GM03348 (cell line): ENCODE results near the gene NRARP.
A peak's percentile ranks its signal among the peaks of the same experiment; 100 is the strongest.
"Not testable (repeated sequence)": the region's sequence is repeated elsewhere in the genome, so short reads cannot be mapped to it uniquely, and the experiment has no call there.

ENCODE experiments used
- DNase-seq: peaks from one replicate; pipeline ENCODE4 v3.0.0; 2012; ENCODE audit warnings: low spot score

NRARP gene

GRCh38 chr9:137302118-137302448 is at the start of gene NRARP:
Gene NRARP, minus strand, starts transcription at chr9:137302271. Its CDS starts 343 bp downstream, at chr9:137301928.
- peak; percentile 95 for DNase-seq

- DNase-seq = no peak
Observed at GRCh38 chr9:137350696-137351584, 48.9 kb upstream of the NRARP start.

- DNase-seq = no peak
Observed at GRCh38 chr9:137349471-137350033, 47.5 kb upstream of the NRARP start.

GRCh38 chr9:137348769-137349470 is 46.8 kb upstream of the NRARP start:
- no peak for DNase-seq

GRCh38 chr9:137347928-137348327 is 45.9 kb upstream of the NRARP start:
- no peak for DNase-seq

- DNase-seq = no peak
Observed at GRCh38 chr9:137342482-137342881, 40.4 kb upstream of the NRARP start.

GRCh38 chr9:137341227-137341626 is 39.2 kb upstream of the NRARP start:
- no peak for DNase-seq

GRCh38 chr9:137339908-137340462 is 37.9 kb upstream of the NRARP start:
- DNase-seq = not testable (repeated sequence)

- no peak for DNase-seq
Observed at GRCh38 chr9:137339045-137339907, 37.2 kb upstream of the NRARP start.

- DNase-seq = no peak
Observed at GRCh38 chr9:137336735-137337134, 34.7 kb upstream of the NRARP start.

GRCh38 chr9:137333016-137333671 is 31.1 kb upstream of the NRARP start:
- no peak for DNase-seq

GRCh38 chr9:137331929-137332328 is 29.9 kb upstream of the NRARP start:
- no peak for DNase-seq

GRCh38 chr9:137330689-137331088 is 28.6 kb upstream of the NRARP start:
- DNase-seq = no peak

GRCh38 chr9:137329590-137329989 is 27.5 kb upstream of the NRARP start:
- DNase-seq = not testable (repeated sequence)

- not testable (repeated sequence) for DNase-seq
Observed at GRCh38 chr9:137327641-137328550, 25.8 kb upstream of the NRARP start.

GRCh38 chr9:137326445-137327065 is 24.5 kb upstream of the NRARP start:
- no peak for DNase-seq

- no peak for DNase-seq
Observed at GRCh38 chr9:137325799-137326198, 23.7 kb upstream of the NRARP start.

- DNase-seq = no peak
Observed at GRCh38 chr9:137325124-137325523, 23.1 kb upstream of the NRARP start.

GRCh38 chr9:137323531-137324331 is 21.7 kb upstream of the NRARP start:
- DNase-seq = no peak
